SIG-M5 treated with dmso at 0.1 percent for 504 hours (cell line): Measurements from ENCODE around the gene NOC4L.
A peak's percentile ranks its signal among the peaks of the same experiment; 100 is the strongest.
"Not testable (repeated sequence)": the region's sequence is repeated elsewhere in the genome, so short reads cannot be mapped to it uniquely, and the experiment has no call there.

ENCODE experiments used
- DNase-seq: peaks from one replicate; lab custom pipeline; 2025; ENCODE audit not compliant: unreplicated experiment; lab: John Stamatoyannopoulos, UW

The NOC4L gene

GRCh38 chr12:132142679-132143335 lies 1.4 kb upstream of the NOC4L start:
- DNase-seq, result no peak

GRCh38 chr12:132143336-132144071 lies 753 bp upstream of the NOC4L start:
- DNase-seq, result no peak

- DNase-seq, result no peak
These were observed 532 bp downstream of the NOC4L start for GRCh38 chr12:132144810-132145168.

GRCh38 chr12:132145334-132145733 lies 1.1 kb downstream of the NOC4L start:
- DNase-seq, result no peak

- no peak for DNase-seq
These were observed 1.8 kb downstream of the NOC4L start for GRCh38 chr12:132146098-132146497.

- no peak for DNase-seq
These were observed 2.6 kb downstream of the NOC4L start for GRCh38 chr12:132146772-132147422.

DNA sequence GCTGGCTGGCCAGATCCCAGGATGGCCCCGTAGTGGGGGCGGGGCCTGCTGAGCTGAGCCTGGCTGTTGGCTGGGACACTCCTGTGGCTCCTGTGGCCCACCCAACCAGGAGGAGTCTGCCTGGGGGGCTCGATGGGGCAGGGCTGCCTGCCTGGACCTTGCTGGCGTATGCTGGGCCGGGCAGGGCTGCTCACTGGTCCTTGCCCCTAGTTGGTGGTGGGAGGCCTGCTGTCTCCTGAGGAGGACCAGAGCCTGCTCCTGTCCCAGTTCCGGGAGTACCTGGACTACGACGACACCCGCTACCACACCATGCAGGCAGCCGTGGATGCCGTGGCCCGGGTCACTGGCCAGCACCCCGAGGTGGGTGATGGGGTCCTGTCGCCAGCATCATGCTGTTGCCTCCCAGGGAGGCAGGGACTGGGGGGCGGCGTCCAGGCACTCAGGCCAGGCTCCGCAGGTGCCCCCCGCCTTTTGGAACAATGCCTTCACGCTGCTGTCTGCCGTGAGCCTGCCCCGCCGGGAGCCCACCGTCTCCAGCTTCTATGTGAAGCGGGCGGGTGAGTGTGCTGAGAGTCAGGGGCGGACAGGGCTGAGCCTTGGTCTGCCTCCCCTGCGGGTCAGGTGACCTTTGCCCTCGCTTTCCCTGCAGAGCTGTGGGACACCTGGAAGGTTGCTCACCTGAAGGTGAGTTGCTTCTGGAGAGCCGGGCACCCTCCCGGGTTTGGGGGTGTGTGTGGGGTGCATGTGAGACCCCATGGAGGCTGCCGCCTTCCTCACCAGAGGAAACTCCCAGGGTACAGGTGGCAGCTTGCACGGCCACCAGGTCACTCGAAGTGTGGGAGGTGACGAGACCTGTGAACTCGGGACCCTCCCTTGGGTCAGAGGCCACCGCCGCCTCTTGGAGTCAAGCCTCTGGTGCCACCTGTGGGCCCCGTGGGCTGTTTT lies 3.4 kb downstream of the NOC4L start:
- no peak for DNase-seq

GRCh38 chr12:132148368-132149045 lies 4.2 kb downstream of the NOC4L start:
- DNase-seq, result no peak

DNA sequence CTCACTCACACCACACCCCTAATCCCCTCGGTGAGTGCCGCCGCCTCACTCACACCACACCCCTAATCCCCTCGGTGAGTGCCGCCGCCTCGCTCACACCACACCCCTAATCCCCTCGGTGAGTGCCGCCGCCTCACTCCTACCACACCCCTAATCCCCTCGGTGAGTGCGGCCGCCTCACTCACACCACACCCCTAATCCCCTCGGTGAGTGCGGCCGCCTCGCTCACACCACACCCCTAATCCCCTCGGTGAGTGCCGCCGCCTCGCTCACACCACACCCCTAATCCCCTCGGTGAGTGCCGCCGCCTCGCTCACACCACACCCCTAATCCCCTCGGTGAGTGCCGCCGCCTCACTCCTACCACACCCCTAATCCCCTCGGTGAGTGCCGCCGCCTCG lies 5.3 kb downstream of the NOC4L start:
- not testable (repeated sequence) for DNase-seq

GRCh38 chr12:132150780-132151144 lies 6.5 kb downstream of the NOC4L start:
- DNase-seq, result no peak

GRCh38 chr12:132151145-132151765 lies 7.0 kb downstream of the NOC4L start:
- no peak for DNase-seq

DNA sequence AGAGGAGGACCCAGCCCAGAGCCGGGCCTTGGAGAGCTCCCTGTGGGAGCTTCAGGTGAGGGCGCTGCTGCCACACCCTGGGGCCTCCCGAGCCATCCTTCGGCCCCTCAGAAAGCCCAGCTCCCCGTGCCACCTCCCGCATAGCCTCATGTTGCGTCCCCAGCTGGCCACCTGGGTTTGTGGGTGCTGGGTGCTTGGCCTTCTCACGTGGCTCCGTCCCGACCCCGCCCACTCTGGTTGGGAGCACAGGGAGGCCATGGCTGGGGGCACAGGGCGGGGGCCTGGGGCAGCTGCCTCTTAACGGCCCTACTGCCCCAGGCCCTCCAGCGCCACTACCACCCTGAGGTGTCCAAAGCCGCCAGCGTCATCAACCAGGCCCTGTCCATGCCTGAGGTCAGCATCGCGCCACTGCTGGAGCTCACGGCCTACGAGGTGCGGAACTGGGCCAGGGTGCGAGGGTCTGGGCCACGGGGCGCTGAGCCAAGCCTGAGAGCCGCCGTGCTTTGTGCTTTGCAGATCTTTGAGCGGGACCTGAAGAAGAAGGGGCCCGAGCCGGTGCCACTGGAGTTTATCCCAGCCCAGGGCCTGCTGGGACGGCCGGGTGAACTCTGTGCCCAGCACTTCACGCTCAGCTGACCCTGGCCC lies 7.6 kb downstream of the NOC4L start:
- DNase-seq, result no peak

DNA sequence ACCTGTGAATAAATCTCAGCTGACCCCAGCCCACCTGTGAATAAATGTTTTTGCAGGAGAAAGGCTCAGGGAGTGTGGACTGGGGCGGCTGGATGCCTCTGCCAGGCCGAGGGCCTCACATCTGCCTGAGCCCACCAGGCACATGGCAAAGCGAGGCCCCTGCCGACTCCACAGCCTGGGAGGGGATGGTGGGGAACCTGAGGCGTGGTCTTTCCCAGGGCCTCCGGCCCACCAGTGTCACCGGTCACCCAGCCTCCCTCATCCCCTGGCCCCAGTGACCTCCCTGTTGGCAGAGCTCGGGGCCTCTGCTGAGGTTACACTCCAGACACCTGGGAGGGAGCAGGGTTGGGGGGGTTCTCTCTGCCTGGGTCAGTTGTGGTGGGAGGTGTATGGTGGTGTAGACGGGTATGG lies 8.2 kb downstream of the NOC4L start:
- DNase-seq, result no peak

GRCh38 chr12:132152953-132153352 lies 8.7 kb downstream of the NOC4L start:
- DNase-seq, result no peak

DNA sequence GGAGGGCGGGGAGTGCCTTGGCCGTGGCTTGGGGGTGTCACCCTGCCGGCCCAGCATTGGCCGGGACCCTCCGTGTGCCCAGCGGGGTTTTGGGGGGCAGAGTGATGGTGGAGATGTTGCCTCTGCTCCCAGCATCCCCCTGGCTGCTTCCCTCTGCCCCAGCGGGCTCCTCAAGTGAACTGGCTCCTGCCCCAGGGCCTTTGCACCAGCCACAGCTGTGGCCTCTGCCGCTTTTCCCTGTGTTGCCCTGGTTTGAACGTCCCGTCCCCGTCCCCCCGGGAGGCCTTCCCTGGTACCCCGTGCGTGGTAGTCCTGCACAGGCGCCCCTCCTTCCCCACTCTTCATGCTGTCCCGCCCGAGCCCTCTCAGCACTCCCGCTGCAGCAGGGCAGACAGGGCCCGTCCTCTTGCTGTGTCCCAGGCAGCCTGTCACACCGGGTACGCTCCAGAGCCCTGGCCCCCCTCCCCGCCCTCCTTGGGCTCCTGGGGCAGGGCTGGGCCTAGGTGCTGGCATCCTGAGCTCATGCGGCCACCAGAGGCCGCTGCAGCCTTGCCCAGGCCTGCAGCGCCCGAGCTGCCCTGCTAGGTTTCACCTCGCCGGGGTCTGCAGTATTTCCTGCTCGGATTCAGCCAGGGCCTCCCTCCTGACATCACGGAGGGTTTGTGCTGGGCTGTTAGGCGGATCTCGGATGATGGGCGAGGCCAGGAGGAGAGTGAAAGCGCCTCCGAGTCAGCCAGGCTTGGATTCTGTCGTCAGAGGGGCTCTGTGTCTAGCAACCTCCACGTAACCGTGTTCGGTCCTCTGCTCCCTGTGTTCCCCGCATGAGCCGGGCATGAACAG lies 9.5 kb downstream of the NOC4L start:
- DNase-seq, result peak; percentile 51

DNA sequence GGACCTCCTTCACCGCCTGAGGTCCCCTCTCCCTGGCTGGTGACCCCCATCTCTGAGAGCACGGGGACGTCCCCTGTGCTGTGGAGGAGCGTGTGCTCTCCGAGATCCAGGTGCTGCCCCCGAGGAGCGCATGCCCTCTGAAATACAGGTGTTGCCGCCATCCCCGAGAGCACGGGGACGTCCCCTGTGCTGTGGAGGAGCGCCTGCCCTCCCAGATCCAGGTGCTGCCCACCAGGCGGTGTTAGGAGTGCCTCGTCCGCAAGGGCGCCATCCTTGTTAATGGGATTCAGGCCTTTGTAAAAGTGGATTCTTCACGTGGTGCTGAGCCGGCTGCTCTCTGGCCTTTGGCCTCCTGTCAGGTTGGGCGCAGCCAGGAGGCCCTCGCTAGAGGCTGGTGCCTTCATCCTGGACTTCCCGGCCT lies 10.1 kb downstream of the NOC4L start:
- no peak for DNase-seq

DNA sequence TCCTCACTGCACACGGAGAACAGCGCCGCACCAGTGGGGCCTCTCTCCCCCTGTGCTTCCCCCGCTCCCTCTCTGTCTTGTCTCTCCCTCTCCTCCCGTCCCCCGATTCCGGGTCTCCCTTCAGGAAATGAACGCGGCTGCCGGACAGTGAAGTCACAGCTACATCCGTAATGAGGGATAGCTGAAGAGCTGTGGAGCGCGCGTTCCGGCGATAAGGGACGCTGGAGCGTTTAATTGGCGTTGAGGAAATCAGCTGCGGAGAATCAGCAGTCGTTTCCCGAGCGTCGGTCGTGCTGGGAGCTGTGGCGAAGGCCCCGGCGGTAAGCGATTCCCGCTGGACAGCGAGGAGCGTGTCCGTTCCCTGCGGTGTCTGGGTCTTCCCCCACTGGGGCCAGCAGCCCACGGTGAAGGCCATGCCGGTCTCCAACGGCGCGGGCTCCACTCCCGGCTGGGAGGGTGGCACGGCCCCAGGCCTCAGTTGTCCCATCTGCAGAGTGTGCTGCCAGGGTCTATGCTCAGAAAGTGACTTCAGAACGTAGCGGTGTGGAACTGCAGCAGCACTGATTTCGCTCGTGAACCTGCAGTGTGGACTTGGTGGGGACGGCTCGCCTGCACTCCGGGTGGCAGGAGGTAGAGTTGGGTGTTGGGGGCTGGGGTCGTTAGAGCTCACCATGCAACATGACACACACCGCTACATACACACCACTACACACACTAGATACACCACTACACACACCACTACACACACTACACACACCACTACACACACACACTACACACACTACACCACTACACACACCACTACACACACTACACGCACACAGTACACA lies 10.9 kb downstream of the NOC4L start:
- DNase-seq, result no peak
